Measurements from ENCODE around the gene FASTKD1. TPM values are rescaled to one million over a fixed set of nuclear protein-coding genes. Genes with fewer than 3 reads are reported as not detected.

The FASTKD1 gene
- total RNA-seq, 1 experiment from 2014 or later = 37.6 TPM

- ChIA-PET CTCF (no interaction called here), RAD21 (ENCODE audit: low non-redundant PET in 1 of 2, low total read pairs in 2 of 2, uncharacterized antibody in 2 of 2, unreplicated experiment in 2 of 2) (no interaction called here), POLR2A (no interaction called here)
- Histone ChIP-seq H3K4me2 (ENCODE audit: low read length) (peak overlapping the region; percentile 79), H3K9ac (ENCODE audit: low read length) (no peak overlapping the region), H3K9me3 (ENCODE audit: control insufficient read depth in 1 of 2, insufficient read depth in 1 of 2, low read depth in 1 of 2, low read length in 2 of 2) (peaks cover 0 to 8% of the 10 kb centered on the region in 2 experiments; a peak in 1 of 4 replicates), H3K27ac (ENCODE audit: low read depth, low read length) (peak overlapping the region; percentile 87; the same call in 1 of the 2 replicates), H4K20me1 (ENCODE audit: insufficient read depth) (no peaks in the 10 kb centered on the region), H3K9me2 (ENCODE audit: insufficient read depth) (no peaks in the 10 kb centered on the region), H3K79me2 (ENCODE audit: insufficient read depth, low read length) (peaks cover 41% of the 10 kb centered on the region), H3K4me1 (ENCODE audit: control insufficient read depth in 1 of 2, insufficient read depth in 2 of 2, low read length in 2 of 2) (peaks cover 10 to 15% of the 10 kb centered on the region in 2 experiments; a peak in 3 of 4 replicates), H3K4me3 (replicated peaks in 1 of 2; ENCODE audit: low read depth in 1 of 2, low read length in 2 of 2) (peak overlapping the region in 1 of 2 experiments; percentile 100; a peak in 1 of 4 replicates), H3K27me3 (ENCODE audit: insufficient read depth, low read length) (no peaks in the 10 kb centered on the region), H2AFZ (ENCODE audit: low read depth, low read length, poor library complexity, severe bottlenecking) (peak overlapping the region; percentile 99), H3K36me3 (ENCODE audit: control insufficient read depth in 1 of 2, insufficient read depth in 2 of 2, low read length in 2 of 2) (no peaks in the 10 kb centered on the region)
- BruUV-seq (replicated peaks) = no TSS peak
- intact Hi-C loops (cut with micrococcal nuclease) = no loop called here
- DNase-seq (ENCODE audit: low read depth, low spot score) = no peak
- ATAC-seq = no peak
- TF ChIP-seq POLR2AphosphoS5 (IDR thresholded peaks at IDR 0.05; ENCODE audit: low read depth, low read length) (no peak), ZNF274 (IDR thresholded peaks at IDR 0.05; ENCODE audit: low read depth, low read length) (no peak), CEBPB (IDR thresholded peaks at IDR 0.05; ENCODE audit: low read depth) (no peak), SRF (IDR thresholded peaks at IDR 0.05; ENCODE audit: low read depth) (no peak), REST (IDR thresholded peaks at IDR 0.05; ENCODE audit: low read depth) (no peak), FOSL1 (IDR thresholded peaks at IDR 0.05; ENCODE audit: low read depth) (no peak), EZH2phosphoT487 (IDR thresholded peaks at IDR 0.05; ENCODE audit: borderline replicate concordance) (no peak), YY1 (IDR thresholded peaks at IDR 0.05; ENCODE audit: extremely low read depth, insufficient replicate concordance, low read depth, low read length) (no peak), SIN3A (IDR thresholded peaks at IDR 0.05; ENCODE audit: low read depth) (no peak), MAX (IDR thresholded peaks at IDR 0.05) (no peak), RAD21 (IDR thresholded peaks at IDR 0.05; ENCODE audit: low read depth) (no peak), EGR1 (IDR thresholded peaks at IDR 0.05; ENCODE audit: low read depth) (no peak), SP1 (IDR thresholded peaks at IDR 0.05; ENCODE audit: low read depth) (no peak), TCF7L2 (IDR thresholded peaks at IDR 0.05; ENCODE audit: borderline replicate concordance, extremely low read depth, insufficient read depth, insufficient read length) (no peak), CTCF (IDR thresholded peaks at IDR 0.05 in 2 of 3, conservative IDR thresholded peaks at IDR 0.05 in 1 of 3; ENCODE audit: borderline replicate concordance in 1 of 3, insufficient read depth in 1 of 3, low read depth in 2 of 3, low read length in 2 of 3) (no peak), CBX3 (IDR thresholded peaks at IDR 0.05; ENCODE audit: low read depth) (no peak)
These were observed 9.9 kb upstream of the FASTKD1 start for GRCh38 chr2:169583518-169583917.

Measured in HCT116 (cell line).